PC-3 (cell line): ENCODE results near the gene PCSK5.
"Not testable (repeated sequence)": the region's sequence is repeated elsewhere in the genome, so short reads cannot be mapped to it uniquely, and the experiment has no call there.

Experiments
- EZH2 ChIP-seq: fragments of 300-600 bp; sonication (generic); IDR thresholded peaks from one replicate; pipeline ENCODE4 v1.6.1; 2017; ENCODE audit warnings: antibody characterized with exemption, mild to moderate bottlenecking, low read length; ENCODE audit not compliant: unreplicated experiment
- TF ChIP-seq, protein P1 (sequence below): fragments of 300-600 bp; sonication (generic); conservative IDR thresholded peaks from 2 replicates; pipeline ENCODE4 v1.5.1; 2017; ENCODE audit warnings: antibody characterized with exemption, low read depth, mild to moderate bottlenecking, low read length

DNA sequence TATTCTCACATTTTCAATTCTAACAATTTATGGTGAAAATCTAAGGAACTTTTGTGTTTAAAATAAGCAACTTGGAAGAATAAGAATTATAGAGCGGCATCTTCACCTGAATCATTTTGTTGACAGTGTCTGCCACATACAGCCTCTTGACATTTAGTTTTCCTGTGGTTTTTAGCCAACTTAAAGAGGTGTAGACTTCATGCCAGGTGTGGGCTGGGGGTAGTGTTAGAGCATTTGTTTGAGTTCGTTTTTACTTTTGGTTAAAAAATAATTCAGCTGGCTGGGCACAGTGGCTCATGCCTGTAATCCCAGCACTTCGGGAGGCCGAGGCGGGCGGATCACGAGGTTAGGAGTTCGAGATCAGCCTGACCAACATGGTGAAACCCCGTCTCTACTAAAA is 72.8 kb downstream of the PCSK5 start:
- TF ChIP-seq, protein P1, sequence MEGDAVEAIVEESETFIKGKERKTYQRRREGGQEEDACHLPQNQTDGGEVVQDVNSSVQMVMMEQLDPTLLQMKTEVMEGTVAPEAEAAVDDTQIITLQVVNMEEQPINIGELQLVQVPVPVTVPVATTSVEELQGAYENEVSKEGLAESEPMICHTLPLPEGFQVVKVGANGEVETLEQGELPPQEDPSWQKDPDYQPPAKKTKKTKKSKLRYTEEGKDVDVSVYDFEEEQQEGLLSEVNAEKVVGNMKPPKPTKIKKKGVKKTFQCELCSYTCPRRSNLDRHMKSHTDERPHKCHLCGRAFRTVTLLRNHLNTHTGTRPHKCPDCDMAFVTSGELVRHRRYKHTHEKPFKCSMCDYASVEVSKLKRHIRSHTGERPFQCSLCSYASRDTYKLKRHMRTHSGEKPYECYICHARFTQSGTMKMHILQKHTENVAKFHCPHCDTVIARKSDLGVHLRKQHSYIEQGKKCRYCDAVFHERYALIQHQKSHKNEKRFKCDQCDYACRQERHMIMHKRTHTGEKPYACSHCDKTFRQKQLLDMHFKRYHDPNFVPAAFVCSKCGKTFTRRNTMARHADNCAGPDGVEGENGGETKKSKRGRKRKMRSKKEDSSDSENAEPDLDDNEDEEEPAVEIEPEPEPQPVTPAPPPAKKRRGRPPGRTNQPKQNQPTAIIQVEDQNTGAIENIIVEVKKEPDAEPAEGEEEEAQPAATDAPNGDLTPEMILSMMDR = not testable (repeated sequence)
- not testable (repeated sequence) for TF ChIP-seq EZH2
